Lower lobe of right lung (tissue), 2 donors: ENCODE measurements around the gene RGS7. TPM values are rescaled to one million over a fixed set of nuclear protein-coding genes. Genes with fewer than 3 reads are reported as not detected.
"Not testable (repeated sequence)": the region's sequence is repeated elsewhere in the genome, so short reads cannot be mapped to it uniquely, and the experiment has no call there.

Experiments used
- ATAC-seq, 2 donors: fragments of 200-7000 bp; cut with Tn5 transposase; one replicate each; pipeline ENCODE4 v1.9.1; 2020 to 2022; ENCODE audit warnings: mild to moderate bottlenecking in 2 of 2, moderate library complexity in 2 of 2
- DNase-seq: peaks from one replicate; pipeline ENCODE4 v3.0.0-alpha.2; 2020
- H3K27ac ChIP-seq: fragments of 200-600 bp; one replicate; pipeline ENCODE4 v1.8.0; 2022
- H3K27me3 ChIP-seq: fragments of 200-600 bp; one replicate; pipeline ENCODE4 v1.8.0; 2022; ENCODE audit warnings: low read depth
- H3K36me3 ChIP-seq: fragments of 200-600 bp; one replicate; pipeline ENCODE4 v1.8.0; 2022; ENCODE audit warnings: mild to moderate bottlenecking
- H3K4me1 ChIP-seq: fragments of 200-600 bp; one replicate; pipeline ENCODE4 v1.8.0; 2022
- H3K4me3 ChIP-seq: fragments of 200-600 bp; one replicate; pipeline ENCODE4 v1.8.0; 2022; ENCODE audit warnings: mild to moderate bottlenecking
- H3K9me3 ChIP-seq: fragments of 200-600 bp; one replicate; pipeline ENCODE4 v1.8.0; 2022
- intact Hi-C: fragments of 100-400 bp; cut with DNase I; formaldehyde crosslinking; loops from one replicate; pipeline ENCODE4 v1.11.0; 2022
- total RNA-seq: library from RNA; stranded (reverse); fragmentation: NEBNext Ultra II Directional; extraction: Animal tissue kit (Norgen Biotek cat#: 25700); gene quantifications from one replicate; pipeline ENCODE4 v1.2.1, GENCODE V29; 2021
- TF ChIP-seq, protein P1 (sequence below): fragments of 200-600 bp; IDR thresholded peaks from one replicate; pipeline ENCODE4 v1.8.0; 2022; ENCODE audit warnings: antibody characterized with exemption, mild to moderate bottlenecking
- donor health status: DM: no; HTN: yes; CAD: no; lungs with severe emphysema.

Gene RGS7
- total RNA-seq, 1 donor from 2014 or later, result 0.21 TPM

- Histone ChIP-seq H3K36me3 (no peaks in the 10 kb centered on the region), H3K4me3 (no peak overlapping the region), H3K27ac (no peak overlapping the region), H3K27me3 (no peaks in the 10 kb centered on the region), H3K9me3 (peaks cover 5% of the 10 kb centered on the region), H3K4me1 (no peaks in the 10 kb centered on the region)
- intact Hi-C loops, result no loop called here
- TF ChIP-seq, protein P1, sequence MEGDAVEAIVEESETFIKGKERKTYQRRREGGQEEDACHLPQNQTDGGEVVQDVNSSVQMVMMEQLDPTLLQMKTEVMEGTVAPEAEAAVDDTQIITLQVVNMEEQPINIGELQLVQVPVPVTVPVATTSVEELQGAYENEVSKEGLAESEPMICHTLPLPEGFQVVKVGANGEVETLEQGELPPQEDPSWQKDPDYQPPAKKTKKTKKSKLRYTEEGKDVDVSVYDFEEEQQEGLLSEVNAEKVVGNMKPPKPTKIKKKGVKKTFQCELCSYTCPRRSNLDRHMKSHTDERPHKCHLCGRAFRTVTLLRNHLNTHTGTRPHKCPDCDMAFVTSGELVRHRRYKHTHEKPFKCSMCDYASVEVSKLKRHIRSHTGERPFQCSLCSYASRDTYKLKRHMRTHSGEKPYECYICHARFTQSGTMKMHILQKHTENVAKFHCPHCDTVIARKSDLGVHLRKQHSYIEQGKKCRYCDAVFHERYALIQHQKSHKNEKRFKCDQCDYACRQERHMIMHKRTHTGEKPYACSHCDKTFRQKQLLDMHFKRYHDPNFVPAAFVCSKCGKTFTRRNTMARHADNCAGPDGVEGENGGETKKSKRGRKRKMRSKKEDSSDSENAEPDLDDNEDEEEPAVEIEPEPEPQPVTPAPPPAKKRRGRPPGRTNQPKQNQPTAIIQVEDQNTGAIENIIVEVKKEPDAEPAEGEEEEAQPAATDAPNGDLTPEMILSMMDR, result no peak
- ATAC-seq, result no peak
- DNase-seq, result no peak
Measured at GRCh38 chr1:241308011-241308410, 49.0 kb downstream of the RGS7 start.

DNA sequence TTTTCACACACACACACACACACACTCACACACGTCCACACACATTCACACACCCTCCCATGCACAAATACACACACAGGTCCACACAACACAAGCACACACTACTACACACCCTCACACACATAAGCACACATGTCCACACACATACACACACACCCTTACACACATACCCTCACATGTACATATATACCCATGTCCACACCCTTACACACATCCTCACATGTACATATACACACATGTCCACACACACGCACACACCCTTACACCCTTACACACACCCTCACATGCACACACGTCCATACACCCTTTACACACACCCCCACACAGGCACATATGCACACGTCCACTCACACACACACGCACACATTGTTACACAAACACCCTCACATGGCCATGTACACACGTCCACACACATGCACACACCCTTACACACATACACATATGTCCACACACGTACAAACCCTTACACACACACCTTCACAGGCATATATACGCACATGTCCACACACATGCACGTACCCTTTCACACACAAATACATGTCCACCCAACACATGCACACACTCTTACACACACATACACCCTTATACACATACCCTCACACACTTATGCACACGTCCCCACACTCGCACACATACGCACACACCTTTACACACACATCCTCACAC, 50.7 kb downstream of the RGS7 start:
- ATAC-seq (no peak), DNase-seq (no peak)
- Histone ChIP-seq H3K36me3 (no peaks in the 10 kb centered on the region), H3K4me3 (no peak overlapping the region), H3K27ac (no peak overlapping the region), H3K4me1 (no peaks in the 10 kb centered on the region), H3K27me3 (no peaks in the 10 kb centered on the region), H3K9me3 (peaks cover 5% of the 10 kb centered on the region)
- intact Hi-C loops, result no loop called here
- TF ChIP-seq, protein P1, result no peak

DNA sequence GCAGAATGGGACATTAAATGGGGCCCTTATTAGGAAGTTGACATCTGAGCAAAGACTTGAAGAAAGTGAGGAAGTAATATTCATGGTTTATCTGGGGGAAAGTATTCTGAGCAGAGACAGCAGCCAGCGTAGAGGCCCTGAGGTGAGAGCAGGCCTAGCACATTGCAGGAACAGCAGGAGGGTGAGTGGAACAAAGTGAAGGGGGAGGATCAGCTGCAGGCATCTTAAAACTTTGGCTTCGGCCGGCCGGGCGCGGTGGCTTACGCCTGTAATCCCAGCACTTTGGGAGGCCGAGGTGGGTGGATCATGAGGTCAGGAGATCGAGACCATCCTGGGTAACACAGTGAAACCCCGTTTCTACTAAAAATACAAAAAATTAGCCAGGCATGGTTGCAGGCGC, 55.0 kb downstream of the RGS7 start:
- H3K4me3 ChIP-seq, H3K9me3 ChIP-seq, DNase-seq, H3K36me3 ChIP-seq, H3K27ac ChIP-seq, H3K4me1 ChIP-seq, H3K27me3 ChIP-seq, ATAC-seq, intact Hi-C loops: not testable (repeated sequence)

DNA sequence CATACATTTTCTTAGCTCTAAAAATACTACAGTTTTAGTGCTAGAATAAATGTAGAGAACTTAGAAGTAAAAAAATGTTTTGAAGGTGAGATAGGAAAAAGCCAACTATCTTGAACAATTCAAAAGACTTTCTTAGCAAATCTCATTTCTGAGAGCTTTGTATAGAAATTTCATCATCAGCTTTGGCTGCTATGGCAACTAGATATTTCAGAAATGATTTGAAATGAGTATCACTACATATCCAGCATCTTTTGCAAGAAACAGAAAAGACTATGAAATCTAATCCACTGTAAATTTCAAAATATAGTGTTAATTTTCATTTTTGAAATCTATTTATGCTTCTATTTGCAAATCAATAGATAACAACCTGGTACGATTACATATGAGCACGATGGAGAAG, 57.7 kb downstream of the RGS7 start:
- intact Hi-C loops, result no loop called here
- Histone ChIP-seq H3K9me3 (peaks cover 4% of the 10 kb centered on the region), H3K4me3 (no peak overlapping the region), H3K4me1 (no peaks in the 10 kb centered on the region), H3K36me3 (no peaks in the 10 kb centered on the region), H3K27me3 (no peaks in the 10 kb centered on the region), H3K27ac (no peak overlapping the region)
- no peak for ATAC-seq
- DNase-seq, result no peak
- TF ChIP-seq, protein P1, result no peak

- no peaks in the 10 kb centered on the region for H3K4me1 ChIP-seq
- H3K4me3 ChIP-seq, result no peak overlapping the region
- TF ChIP-seq, protein P1, result no peak
- H3K9me3 ChIP-seq, result no peaks in the 10 kb centered on the region
- H3K36me3 ChIP-seq, result no peaks in the 10 kb centered on the region
- H3K27ac ChIP-seq, result no peak overlapping the region
- intact Hi-C loops, result no loop called here
- ATAC-seq, result no peak
- H3K27me3 ChIP-seq, result no peaks in the 10 kb centered on the region
- no peak for DNase-seq
Measured at GRCh38 chr1:241292973-241293372, 64.0 kb downstream of the RGS7 start.

DNA sequence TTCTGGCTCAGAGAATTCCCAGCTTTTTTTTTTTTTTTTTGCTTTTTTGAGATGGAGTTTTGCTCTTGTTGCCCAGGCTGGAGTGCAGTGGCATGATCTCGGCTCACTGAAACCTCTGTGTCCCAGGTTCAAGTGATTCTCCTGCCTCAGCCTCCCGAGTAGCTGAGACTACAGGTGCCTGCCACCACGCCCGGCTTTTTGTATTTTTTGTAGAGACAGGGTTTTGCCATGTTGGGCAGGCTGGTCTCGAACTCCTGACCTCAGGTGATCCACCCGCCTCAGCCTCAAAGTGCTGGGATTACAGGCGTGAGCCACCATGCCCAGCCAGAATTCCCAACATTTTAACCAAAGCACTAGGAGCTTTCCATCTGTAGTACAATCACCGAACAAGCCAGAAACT, 65.5 kb downstream of the RGS7 start:
- DNase-seq, H3K36me3 ChIP-seq, H3K4me3 ChIP-seq, H3K27me3 ChIP-seq, intact Hi-C loops, ATAC-seq, H3K4me1 ChIP-seq, H3K9me3 ChIP-seq, H3K27ac ChIP-seq: not testable (repeated sequence)
